Stimulated activated naive CD8-positive, alpha-beta T cell treated with anti-CD3 and anti-CD28 coated beads, Interleukin-15, amount 100 ng/mL, for 72 hours (primary cell): Measurements from ENCODE around the gene ASCL2.

Experiments
- ATAC-seq: fragments of 150-1000 bp; cut with Tn5 transposase; 2 replicates; pipeline ENCODE4 v1.10.0; 2021; ENCODE audit warnings: mild to moderate bottlenecking, moderate library complexity
- DNase-seq, 2 donors: peaks; one replicate each; pipeline ENCODE4 v3.0.0; 2021 to 2022
- H3K27ac Mint-ChIP-seq, 2 donors: one replicate each; pipeline ENCODE4 v1.8.0; 2022; ENCODE audit warnings: mild to moderate bottlenecking in 2 of 2, mixed read lengths in 2 of 2, moderate library complexity in 2 of 2
- H3K27me3 Mint-ChIP-seq: one replicate; pipeline ENCODE4 v1.8.0; 2022; ENCODE audit warnings: mixed read lengths
- H3K4me1 Mint-ChIP-seq: one replicate; pipeline ENCODE4 v1.8.0; 2022; ENCODE audit warnings: mild to moderate bottlenecking, mixed read lengths
- H3K4me3 Mint-ChIP-seq, 2 donors: one replicate each; pipeline ENCODE4 v1.8.0; 2022; ENCODE audit warnings: mild to moderate bottlenecking in 2 of 2, mixed read lengths in 2 of 2, moderate library complexity in 1 of 2
- H3K9me3 Mint-ChIP-seq, 2 donors: one replicate each; pipeline ENCODE4 v1.8.0; 2022; ENCODE audit warnings: mixed read lengths in 2 of 2

ASCL2 gene

GRCh38 chr11:2272228-2272945 lies 2.0 kb upstream of the ASCL2 start:
- DNase-seq, result no peak
- peaks cover 58% of the 10 kb centered on the region for H3K27me3 Mint-ChIP-seq
- H3K9me3 Mint-ChIP-seq, result no peaks in the 10 kb centered on the region
- ATAC-seq, result no peak
- peaks cover 19% of the 10 kb centered on the region for H3K4me1 Mint-ChIP-seq
- no peak overlapping the region for H3K27ac Mint-ChIP-seq
- H3K4me3 Mint-ChIP-seq, result no peak overlapping the region

- ATAC-seq (no peak), DNase-seq (peak in 1 of 2 donors; percentile 7)
- no peaks in the 10 kb centered on the region for H3K9me3 Mint-ChIP-seq
- peaks cover 26% of the 10 kb centered on the region for H3K4me1 Mint-ChIP-seq
- peaks cover 57% of the 10 kb centered on the region for H3K27me3 Mint-ChIP-seq
- peak overlapping the region; percentile 32 to 68 for H3K4me3 Mint-ChIP-seq
- no peak overlapping the region for H3K27ac Mint-ChIP-seq
These were observed 1.2 kb upstream of the ASCL2 start for GRCh38 chr11:2271327-2272227.

DNA sequence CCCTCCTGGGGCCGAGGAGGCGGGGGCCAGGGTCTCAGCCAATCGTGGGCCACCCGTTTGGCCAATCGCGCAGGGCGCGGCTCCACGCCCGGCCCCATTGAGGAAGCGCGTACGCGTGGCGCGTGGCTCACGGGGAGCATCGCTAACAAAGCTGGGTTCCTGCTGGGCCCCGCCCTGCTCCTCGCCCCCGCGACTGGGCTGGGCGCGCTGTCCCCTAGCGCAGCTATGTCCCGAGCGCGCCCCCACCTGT lies 614 bp upstream of the ASCL2 start:
- DNase-seq (no peak), ATAC-seq (no peak)
- peaks cover 32% of the 10 kb centered on the region for H3K4me1 Mint-ChIP-seq
- no peaks in the 10 kb centered on the region for H3K9me3 Mint-ChIP-seq
- H3K4me3 Mint-ChIP-seq, result no peak overlapping the region
- peaks cover 57% of the 10 kb centered on the region for H3K27me3 Mint-ChIP-seq
- no peak overlapping the region for H3K27ac Mint-ChIP-seq

GRCh38 chr11:2269601-2270321 lies 627 bp downstream of the ASCL2 start:
- Mint-ChIP-seq H3K4me3 (peak overlapping the region; percentile 64 to 74), H3K4me1 (peaks cover 41% of the 10 kb centered on the region), H3K27me3 (peaks cover 57% of the 10 kb centered on the region), H3K27ac (no peak overlapping the region), H3K9me3 (no peaks in the 10 kb centered on the region)
- DNase-seq (peak; percentile 44 to 54), ATAC-seq (peak; percentile 55)

GRCh38 chr11:2268729-2269600 lies 1.4 kb downstream of the ASCL2 start:
- Mint-ChIP-seq H3K4me3 (peak overlapping the region; percentile 64 to 74), H3K4me1 (peaks cover 41% of the 10 kb centered on the region), H3K27me3 (peaks cover 52% of the 10 kb centered on the region), H3K27ac (no peak overlapping the region), H3K9me3 (no peaks in the 10 kb centered on the region)
- DNase-seq (peak; percentile 60 to 80), ATAC-seq (peak; percentile 73)

DNA sequence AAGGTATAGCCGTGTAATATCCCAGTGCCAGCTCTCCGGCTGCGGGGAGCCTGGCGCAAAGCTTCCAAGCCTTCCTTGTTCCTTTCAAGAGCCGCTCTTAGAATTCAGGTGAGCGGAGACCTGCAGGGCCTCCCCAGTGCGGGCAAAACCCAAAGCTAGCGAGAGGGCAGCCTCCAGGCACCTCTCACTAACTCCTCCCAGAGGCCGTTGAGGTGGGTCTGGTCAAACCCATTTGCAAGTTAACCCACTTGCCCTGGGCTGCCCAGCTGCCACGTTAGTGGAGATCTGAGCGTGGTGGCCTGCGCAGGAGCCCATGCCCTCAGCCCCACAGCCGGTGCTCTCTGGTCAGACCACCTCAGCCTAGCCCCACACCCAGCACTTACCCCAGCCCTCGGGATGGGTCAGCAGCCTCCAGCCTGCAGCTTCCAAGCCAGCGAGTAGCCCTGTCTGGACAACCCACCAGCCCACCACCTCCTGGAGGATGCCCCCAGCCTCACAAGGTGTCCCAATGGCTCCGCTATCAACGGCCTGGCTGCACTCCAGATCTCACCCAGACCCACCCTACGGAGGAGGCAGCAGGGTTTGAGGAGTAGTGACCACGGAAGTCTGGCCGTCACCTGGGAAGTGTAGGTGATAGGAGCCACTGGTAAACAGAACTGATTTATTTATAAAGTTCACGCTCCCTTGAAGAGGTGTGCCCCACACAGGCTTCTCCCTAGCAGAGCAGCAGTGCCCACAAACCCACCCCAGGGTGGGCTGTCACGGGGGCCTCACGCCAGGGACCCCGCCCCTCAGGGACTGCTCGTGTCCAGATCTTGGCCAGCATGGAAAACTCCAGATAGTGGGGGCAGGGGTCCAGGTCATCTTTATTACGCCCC lies 2.3 kb downstream of the ASCL2 start:
- Mint-ChIP-seq H3K4me3 (peak overlapping the region; percentile 44 to 49), H3K27me3 (peaks cover 43% of the 10 kb centered on the region), H3K4me1 (peaks cover 41% of the 10 kb centered on the region), H3K27ac (no peak overlapping the region), H3K9me3 (no peaks in the 10 kb centered on the region)
- no peak for DNase-seq
- ATAC-seq, result no peak

- Mint-ChIP-seq H3K4me1 (peaks cover 41% of the 10 kb centered on the region), H3K27ac (no peak overlapping the region), H3K4me3 (no peak overlapping the region), H3K27me3 (peaks cover 36% of the 10 kb centered on the region), H3K9me3 (no peaks in the 10 kb centered on the region)
- DNase-seq, result no peak
- no peak for ATAC-seq
These were observed 3.0 kb downstream of the ASCL2 start for GRCh38 chr11:2267306-2267850.

- Mint-ChIP-seq H3K4me3 (peak overlapping the region; percentile 12 to 59), H3K9me3 (no peaks in the 10 kb centered on the region), H3K27me3 (peaks cover 30% of the 10 kb centered on the region), H3K4me1 (peaks cover 41% of the 10 kb centered on the region), H3K27ac (no peak overlapping the region)
- DNase-seq (no peak), ATAC-seq (no peak)
These were observed 3.6 kb downstream of the ASCL2 start for GRCh38 chr11:2266586-2267305.

DNA sequence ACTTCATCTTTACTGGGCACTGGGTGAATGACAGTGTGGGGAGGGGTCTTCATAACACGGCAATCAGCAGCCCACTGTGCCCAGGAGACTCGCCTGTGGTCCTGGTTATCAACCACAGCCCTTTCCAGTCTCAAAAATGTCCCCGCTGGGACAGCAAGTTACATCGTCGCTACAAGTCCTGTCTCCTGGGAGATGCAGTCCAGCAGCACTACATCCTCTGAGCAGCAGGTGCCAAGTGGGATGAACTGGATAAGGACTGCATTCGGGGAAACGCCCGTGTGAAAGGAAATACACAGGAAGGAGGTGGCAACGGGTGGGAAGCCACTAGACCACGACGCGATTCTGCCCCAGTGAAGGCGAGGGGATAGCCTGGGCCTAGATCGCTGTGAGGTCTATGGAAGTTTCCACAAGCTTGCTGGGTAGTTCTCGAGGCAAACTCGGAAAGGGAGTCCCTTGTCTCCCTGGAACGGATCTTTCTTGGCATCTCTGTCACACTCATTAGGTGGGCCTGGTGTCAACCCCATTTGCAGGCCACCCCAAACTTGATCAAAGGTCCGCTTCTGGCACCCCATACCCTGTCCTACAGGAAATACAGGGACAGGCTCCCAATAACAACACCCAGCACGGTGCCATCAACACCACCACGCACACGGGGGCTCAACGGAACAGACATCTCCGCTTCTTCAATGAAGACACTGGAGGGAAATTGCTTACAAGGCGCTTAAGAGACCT lies 4.4 kb downstream of the ASCL2 start:
- DNase-seq (no peak), ATAC-seq (no peak)
- Mint-ChIP-seq H3K9me3 (no peaks in the 10 kb centered on the region), H3K27ac (peak overlapping the region in 1 of 2 donors; percentile 27), H3K4me1 (peaks cover 41% of the 10 kb centered on the region), H3K27me3 (peaks cover 22% of the 10 kb centered on the region), H3K4me3 (peak overlapping the region; percentile 12 to 59)

GRCh38 chr11:2265396-2265795 lies 5.0 kb downstream of the ASCL2 start:
- ATAC-seq (peak; percentile 41), DNase-seq (no peak)
- H3K9me3 Mint-ChIP-seq, result no peaks in the 10 kb centered on the region
- peaks cover 16% of the 10 kb centered on the region for H3K27me3 Mint-ChIP-seq
- H3K4me1 Mint-ChIP-seq, result peaks cover 36% of the 10 kb centered on the region
- no peak overlapping the region for H3K27ac Mint-ChIP-seq
- peak overlapping the region; percentile 12 to 59 for H3K4me3 Mint-ChIP-seq

DNA sequence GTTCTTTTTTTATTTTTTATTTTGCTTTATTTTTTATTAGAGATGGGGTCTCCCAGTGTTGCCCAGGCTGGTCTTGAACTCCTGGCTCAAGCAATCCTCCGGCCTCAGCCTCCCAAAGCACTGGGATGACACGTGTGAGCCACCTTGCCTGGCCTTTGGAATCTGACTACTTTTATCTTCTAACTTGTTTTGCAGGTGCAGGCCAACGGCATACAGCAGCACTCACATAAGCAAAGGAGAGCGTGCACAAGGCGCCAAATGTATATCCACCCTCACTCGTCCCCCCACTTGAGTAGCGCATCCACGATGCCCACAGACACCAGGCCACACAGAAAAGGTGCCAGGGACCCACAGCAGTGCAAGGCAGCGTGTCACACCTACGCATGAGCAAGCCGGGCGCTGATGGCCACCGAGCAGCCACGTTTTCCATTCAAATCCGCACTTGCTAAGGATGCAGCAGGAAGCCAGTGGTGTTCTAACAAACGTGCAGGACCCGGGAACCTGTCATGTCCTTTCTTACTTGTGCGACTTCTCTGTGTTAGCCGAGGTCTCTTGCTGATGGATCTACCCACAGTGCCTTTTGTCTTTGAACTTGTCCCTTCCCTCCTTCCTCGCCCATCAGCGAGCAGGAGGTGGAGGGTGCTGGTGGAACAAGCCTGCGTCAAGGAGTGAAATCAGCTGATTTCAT lies 5.9 kb downstream of the ASCL2 start:
- DNase-seq (no peak), ATAC-seq (no peak)
- no peaks in the 10 kb centered on the region for H3K9me3 Mint-ChIP-seq
- peaks cover 13% of the 10 kb centered on the region for H3K27me3 Mint-ChIP-seq
- H3K27ac Mint-ChIP-seq, result no peak overlapping the region
- H3K4me3 Mint-ChIP-seq, result no peak overlapping the region
- H3K4me1 Mint-ChIP-seq, result peaks cover 35% of the 10 kb centered on the region

DNA sequence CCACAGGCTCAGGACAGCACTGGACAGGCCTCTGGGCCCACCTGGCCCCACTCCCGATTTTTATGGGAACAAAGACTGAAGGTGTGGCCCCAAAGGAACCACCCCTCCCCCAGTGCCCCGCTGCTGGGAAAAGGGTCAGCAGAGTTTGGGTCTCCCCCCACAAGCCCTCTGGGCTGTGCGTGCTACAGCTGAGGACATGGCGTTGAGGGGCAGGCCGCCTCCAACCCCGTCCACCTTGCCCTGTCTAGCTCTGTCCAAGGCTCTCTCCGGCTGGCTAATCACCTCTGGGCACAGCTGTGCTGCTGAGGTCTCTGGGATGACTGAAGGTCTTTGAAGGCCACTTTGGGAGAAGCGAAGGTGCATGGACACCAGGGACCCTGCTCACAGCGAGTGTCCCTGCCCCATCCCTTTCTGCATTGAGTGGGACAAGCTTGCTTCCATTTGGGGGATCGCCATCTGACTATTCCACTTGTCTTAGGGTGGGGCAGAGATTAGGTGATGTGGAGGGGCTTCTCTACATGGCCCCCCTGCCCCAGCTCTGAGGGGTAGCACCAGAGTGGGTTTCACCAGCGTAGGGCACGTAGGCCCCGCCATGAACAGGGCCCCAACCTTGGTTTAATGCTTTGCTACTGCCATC lies 6.5 kb downstream of the ASCL2 start:
- DNase-seq (no peak), ATAC-seq (no peak)
- H3K9me3 Mint-ChIP-seq, result no peaks in the 10 kb centered on the region
- H3K4me1 Mint-ChIP-seq, result peaks cover 35% of the 10 kb centered on the region
- no peak overlapping the region for H3K27ac Mint-ChIP-seq
- H3K27me3 Mint-ChIP-seq, result peaks cover 13% of the 10 kb centered on the region
- H3K4me3 Mint-ChIP-seq, result no peak overlapping the region
